Measurements from ENCODE around the gene SLC22A3.
"Not testable (repeated sequence)": the region's sequence is repeated elsewhere in the genome, so short reads cannot be mapped to it uniquely, and the experiment has no call there.

Gene SLC22A3, protein sequence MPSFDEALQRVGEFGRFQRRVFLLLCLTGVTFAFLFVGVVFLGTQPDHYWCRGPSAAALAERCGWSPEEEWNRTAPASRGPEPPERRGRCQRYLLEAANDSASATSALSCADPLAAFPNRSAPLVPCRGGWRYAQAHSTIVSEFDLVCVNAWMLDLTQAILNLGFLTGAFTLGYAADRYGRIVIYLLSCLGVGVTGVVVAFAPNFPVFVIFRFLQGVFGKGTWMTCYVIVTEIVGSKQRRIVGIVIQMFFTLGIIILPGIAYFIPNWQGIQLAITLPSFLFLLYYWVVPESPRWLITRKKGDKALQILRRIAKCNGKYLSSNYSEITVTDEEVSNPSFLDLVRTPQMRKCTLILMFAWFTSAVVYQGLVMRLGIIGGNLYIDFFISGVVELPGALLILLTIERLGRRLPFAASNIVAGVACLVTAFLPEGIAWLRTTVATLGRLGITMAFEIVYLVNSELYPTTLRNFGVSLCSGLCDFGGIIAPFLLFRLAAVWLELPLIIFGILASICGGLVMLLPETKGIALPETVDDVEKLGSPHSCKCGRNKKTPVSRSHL

DNA sequence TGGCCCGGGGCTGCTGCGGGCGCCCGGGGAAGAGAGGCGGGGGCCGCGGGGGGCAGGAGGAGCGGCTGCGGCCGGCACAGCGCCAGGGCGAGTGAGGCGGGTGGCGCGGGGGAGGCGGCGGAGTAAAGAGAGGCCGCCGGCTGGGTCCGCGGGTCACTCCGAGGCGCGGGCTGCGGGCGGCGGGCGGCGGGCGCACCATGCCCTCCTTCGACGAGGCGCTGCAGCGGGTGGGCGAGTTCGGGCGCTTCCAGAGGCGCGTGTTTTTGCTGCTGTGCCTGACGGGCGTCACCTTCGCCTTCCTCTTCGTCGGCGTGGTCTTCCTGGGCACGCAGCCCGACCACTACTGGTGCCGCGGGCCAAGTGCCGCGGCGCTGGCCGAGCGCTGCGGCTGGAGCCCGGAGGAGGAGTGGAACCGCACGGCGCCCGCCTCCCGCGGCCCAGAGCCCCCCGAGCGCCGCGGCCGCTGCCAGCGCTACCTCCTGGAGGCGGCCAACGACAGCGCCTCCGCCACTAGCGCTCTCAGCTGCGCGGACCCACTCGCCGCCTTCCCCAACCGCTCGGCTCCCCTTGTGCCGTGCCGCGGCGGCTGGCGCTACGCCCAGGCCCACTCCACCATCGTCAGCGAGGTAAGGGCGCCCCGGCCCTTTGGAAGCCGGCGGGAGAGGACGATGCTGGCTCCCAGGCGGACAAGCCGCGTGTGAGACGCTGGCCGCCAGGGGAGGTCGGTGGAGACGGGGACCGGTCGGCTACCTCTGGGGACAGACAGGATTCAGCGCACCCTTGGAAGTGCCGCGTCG is at the start of gene SLC22A3:
Gene SLC22A3 (plus strand): TSS at position 156 of the 797 bp plus-strand sequence. CDS start 42 bp downstream, at position 198.
- TF ChIP-seq, protein P1, sequence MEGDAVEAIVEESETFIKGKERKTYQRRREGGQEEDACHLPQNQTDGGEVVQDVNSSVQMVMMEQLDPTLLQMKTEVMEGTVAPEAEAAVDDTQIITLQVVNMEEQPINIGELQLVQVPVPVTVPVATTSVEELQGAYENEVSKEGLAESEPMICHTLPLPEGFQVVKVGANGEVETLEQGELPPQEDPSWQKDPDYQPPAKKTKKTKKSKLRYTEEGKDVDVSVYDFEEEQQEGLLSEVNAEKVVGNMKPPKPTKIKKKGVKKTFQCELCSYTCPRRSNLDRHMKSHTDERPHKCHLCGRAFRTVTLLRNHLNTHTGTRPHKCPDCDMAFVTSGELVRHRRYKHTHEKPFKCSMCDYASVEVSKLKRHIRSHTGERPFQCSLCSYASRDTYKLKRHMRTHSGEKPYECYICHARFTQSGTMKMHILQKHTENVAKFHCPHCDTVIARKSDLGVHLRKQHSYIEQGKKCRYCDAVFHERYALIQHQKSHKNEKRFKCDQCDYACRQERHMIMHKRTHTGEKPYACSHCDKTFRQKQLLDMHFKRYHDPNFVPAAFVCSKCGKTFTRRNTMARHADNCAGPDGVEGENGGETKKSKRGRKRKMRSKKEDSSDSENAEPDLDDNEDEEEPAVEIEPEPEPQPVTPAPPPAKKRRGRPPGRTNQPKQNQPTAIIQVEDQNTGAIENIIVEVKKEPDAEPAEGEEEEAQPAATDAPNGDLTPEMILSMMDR (IDR thresholded peaks at IDR 0.05; ENCODE audit: control insufficient read depth, insufficient read depth, low read depth, low read length, missing control alignments) = no peak
- DNase-seq (ENCODE audit: low read depth) = no peak
- no peak within 1 kb of the TSS; the same call in 1 of the 2 replicates for H3K4me3 ChIP-seq (ENCODE audit: control insufficient read depth, low read depth, low read length)

DNA sequence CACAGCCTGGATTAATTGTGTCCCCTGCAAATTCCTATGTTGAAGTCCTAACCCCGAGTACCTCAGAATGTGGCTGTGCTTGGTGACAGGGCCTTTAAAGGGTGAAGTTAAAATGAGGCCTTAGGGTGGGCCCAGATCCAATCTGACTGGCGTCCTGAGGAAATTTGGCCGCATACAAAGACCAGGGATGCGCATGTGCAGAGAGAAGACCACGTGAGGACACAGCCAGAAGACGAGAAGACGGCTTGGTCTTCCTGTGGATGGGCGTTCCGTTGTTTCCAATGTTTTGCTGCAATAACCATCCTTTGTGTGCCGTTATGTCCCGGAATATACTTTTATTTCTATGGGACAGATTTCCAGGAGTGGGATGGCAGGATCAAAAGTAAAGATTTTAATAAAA is 48.6 kb upstream of the SLC22A3 start:
- TF ChIP-seq, protein P1 (IDR thresholded peaks at IDR 0.05; ENCODE audit: control insufficient read depth, insufficient read depth, low read depth, low read length, missing control alignments) = no peak
- no peak overlapping the region for H3K4me3 ChIP-seq (ENCODE audit: control insufficient read depth, low read depth, low read length)
- DNase-seq (ENCODE audit: low read depth) = no peak

DNA sequence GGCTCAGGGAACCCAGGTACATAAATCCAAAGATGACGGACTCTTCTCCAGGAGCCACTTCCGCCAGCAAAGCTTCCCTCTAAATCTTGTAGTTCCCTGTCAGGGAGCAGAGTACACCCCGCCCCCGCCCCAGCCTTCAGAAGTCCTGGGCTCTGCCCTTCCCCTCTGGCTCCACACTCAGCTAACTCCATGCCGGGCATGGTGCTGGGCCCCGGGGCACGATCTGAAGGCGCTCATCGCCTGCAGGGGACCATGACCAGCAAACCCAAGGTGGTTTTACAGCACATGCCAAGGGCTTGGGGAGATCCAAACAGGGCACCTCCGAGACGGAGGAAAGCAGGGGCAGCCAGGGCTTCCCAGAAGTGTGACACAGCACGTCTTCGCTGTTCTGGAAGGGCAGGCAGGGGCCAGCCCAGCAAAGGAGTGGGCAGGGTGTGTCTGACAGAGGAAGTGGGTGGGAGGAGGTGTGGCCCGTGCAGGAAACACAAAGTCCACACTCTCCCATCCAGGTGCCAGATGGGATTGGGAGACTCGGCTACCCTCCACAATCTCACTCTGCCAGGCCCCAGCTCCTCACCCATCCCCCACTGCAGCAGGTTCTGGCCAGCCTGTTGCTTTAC is 48.0 kb upstream of the SLC22A3 start:
- TF ChIP-seq, protein P1 (IDR thresholded peaks at IDR 0.05; ENCODE audit: control insufficient read depth, insufficient read depth, low read depth, low read length, missing control alignments) = no peak
- DNase-seq (ENCODE audit: low read depth) = no peak
- H3K4me3 ChIP-seq (ENCODE audit: control insufficient read depth, low read depth, low read length) = no peak overlapping the region

DNA sequence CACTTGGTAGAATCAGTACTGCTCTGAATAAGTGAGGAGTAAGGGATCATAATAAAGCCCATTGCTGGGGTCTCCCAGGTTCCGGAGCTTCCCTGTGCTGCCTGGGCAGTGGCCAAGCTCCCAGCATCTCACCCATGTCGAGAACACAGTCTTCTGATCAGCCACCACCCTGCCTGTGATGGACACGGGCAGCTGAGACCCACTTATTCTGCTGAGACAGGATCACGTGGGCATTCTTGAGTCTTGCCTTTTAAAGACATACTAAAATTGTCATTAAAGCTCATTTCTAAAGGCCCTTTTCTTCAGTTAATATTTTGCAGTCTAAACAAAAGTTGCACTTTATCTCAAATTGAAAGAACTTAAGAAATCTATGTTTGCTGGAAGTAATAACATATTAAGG is 46.8 kb upstream of the SLC22A3 start:
- TF ChIP-seq, protein P1 (IDR thresholded peaks at IDR 0.05; ENCODE audit: control insufficient read depth, insufficient read depth, low read depth, low read length, missing control alignments) = no peak
- H3K4me3 ChIP-seq (ENCODE audit: control insufficient read depth, low read depth, low read length) = no peak overlapping the region
- no peak for DNase-seq (ENCODE audit: low read depth)

DNA sequence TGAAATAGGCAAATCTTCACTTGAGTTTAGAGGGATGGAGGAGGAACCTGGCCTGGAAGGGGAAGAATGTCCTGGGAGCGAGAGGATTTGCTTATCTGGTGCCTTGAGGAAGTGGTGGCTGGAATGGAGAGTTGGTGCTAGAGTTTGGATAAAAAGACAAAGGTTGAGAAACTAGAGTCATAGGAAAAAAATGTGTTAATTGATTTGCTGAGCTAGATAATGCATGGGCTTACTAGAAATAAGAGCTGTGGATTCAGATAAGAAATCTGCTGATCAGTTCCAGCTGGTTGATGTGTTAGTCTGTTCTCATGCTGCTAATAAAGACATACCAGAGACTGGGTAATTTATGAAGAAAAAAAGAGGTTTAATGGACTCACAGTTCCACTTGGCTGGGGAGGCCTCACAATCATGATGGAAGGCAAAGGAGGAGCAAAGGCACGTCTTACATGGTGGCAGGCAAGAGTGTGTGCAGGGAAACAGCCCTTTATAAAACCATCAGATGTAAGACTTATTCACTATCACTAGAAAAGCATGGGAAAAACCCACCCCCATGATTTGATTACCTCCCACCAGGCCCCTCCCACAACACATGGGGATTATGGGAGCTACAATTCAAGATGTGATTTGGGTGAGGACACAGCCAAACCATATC is 45.6 kb upstream of the SLC22A3 start:
- not testable (repeated sequence) for H3K4me3 ChIP-seq (ENCODE audit: control insufficient read depth, low read depth, low read length); DNase-seq (ENCODE audit: low read depth)

DNA sequence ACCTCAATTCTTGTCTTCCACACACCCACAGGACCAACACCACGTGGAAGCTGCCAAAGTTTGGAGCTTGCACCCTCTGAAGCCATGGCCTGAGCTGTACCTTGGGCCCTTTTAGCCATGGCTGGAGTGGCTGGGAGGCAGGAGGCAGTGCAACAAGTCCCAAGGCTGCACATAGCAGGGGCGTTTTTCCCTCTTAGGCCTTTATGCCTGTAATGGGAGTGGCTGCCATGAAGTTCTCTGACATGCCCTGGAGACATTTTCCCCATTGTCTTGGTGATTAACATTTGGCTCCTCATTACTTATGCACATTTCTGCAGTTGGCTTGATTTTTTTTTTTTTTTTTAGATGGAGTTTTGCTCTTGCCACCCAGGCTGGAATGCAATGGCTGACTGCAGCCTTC is 44.4 kb upstream of the SLC22A3 start:
- DNase-seq (ENCODE audit: low read depth) = no peak
- no peak overlapping the region for H3K4me3 ChIP-seq (ENCODE audit: control insufficient read depth, low read depth, low read length)
- TF ChIP-seq, protein P1 (IDR thresholded peaks at IDR 0.05; ENCODE audit: control insufficient read depth, insufficient read depth, low read depth, low read length, missing control alignments) = no peak

All from AG09309 (cell line).